Measurements from ENCODE around the gene DOCK10. TPM values are rescaled to one million over a fixed set of nuclear protein-coding genes. Genes with fewer than 3 reads are reported as not detected.

DOCK10 gene
- total and polyA plus RNA-seq, 2 experiments from 2014 or later: 1.1 to 3.2 TPM

GRCh38 chr2:224948005-224948404, 94.3 kb downstream of the DOCK10 start:
- H3K36me3 ChIP-seq (replicated peaks; ENCODE audit: insufficient read depth, low read depth): no peaks in the 10 kb centered on the region
- no peaks in the 10 kb centered on the region for H3K27me3 ChIP-seq
- no peaks in the 10 kb centered on the region for H4K20me1 ChIP-seq (ENCODE audit: insufficient read depth, poor library complexity, severe bottlenecking)
- no peaks in the 10 kb centered on the region for H3K79me2 ChIP-seq
- TF ChIP-seq CTCF (IDR thresholded peaks at IDR 0.05; ENCODE audit: poor library complexity) (no peak), EZH2phosphoT487 (IDR thresholded peaks at IDR 0.05; ENCODE audit: low read depth, severe bottlenecking, unreplicated experiment) (no peak), EZH2 (IDR thresholded peaks at IDR 0.05; ENCODE audit: borderline replicate concordance) (no peak)
- H2AFZ ChIP-seq: no peak overlapping the region
- no peak overlapping the region for H3K4me3 ChIP-seq
- no peak overlapping the region for H3K4me2 ChIP-seq
- DNase-seq (ENCODE audit: low spot score): no peak
- no peaks in the 10 kb centered on the region for H3K4me1 ChIP-seq (ENCODE audit: insufficient read depth)
- no peaks in the 10 kb centered on the region for H3K9me3 ChIP-seq (ENCODE audit: low read depth)
- no peak overlapping the region for H3K27ac ChIP-seq
- H3K9me2 ChIP-seq (replicated peaks; ENCODE audit: insufficient read depth): no peaks in the 10 kb centered on the region

- Histone ChIP-seq H3K27me3 (no peaks in the 10 kb centered on the region), H3K4me3 (no peak overlapping the region), H3K79me2 (no peaks in the 10 kb centered on the region), H4K20me1 (ENCODE audit: insufficient read depth, poor library complexity, severe bottlenecking) (no peaks in the 10 kb centered on the region), H3K4me1 (ENCODE audit: insufficient read depth) (no peaks in the 10 kb centered on the region), H2AFZ (no peak overlapping the region), H3K4me2 (no peak overlapping the region), H3K36me3 (replicated peaks; ENCODE audit: insufficient read depth, low read depth) (no peaks in the 10 kb centered on the region), H3K9me2 (replicated peaks; ENCODE audit: insufficient read depth) (no peaks in the 10 kb centered on the region), H3K27ac (no peak overlapping the region), H3K9me3 (ENCODE audit: low read depth) (no peaks in the 10 kb centered on the region)
- TF ChIP-seq CTCF (IDR thresholded peaks at IDR 0.05; ENCODE audit: poor library complexity) (no peak), EZH2phosphoT487 (IDR thresholded peaks at IDR 0.05; ENCODE audit: low read depth, severe bottlenecking, unreplicated experiment) (no peak), EZH2 (IDR thresholded peaks at IDR 0.05; ENCODE audit: borderline replicate concordance) (no peak)
- no peak for DNase-seq (ENCODE audit: low spot score)
- WGBS (ENCODE audit: low lambda C conversion rate, missing lambda C conversion rate): 82% methylated on average over 4 of the region's 4 CpGs
Measured at GRCh38 chr2:224947566-224947965, 94.7 kb downstream of the DOCK10 start.

- no peaks in the 10 kb centered on the region for H3K27me3 ChIP-seq
- H3K9me2 ChIP-seq (replicated peaks; ENCODE audit: insufficient read depth): no peaks in the 10 kb centered on the region
- 77% methylated on average over 7 of the region's 7 CpGs for WGBS (ENCODE audit: low lambda C conversion rate, missing lambda C conversion rate)
- H3K4me3 ChIP-seq: no peak overlapping the region
- H3K4me2 ChIP-seq: no peak overlapping the region
- TF ChIP-seq EZH2 (IDR thresholded peaks at IDR 0.05; ENCODE audit: borderline replicate concordance) (no peak), EZH2phosphoT487 (IDR thresholded peaks at IDR 0.05; ENCODE audit: low read depth, severe bottlenecking, unreplicated experiment) (no peak), CTCF (IDR thresholded peaks at IDR 0.05; ENCODE audit: poor library complexity) (no peak)
- H3K9me3 ChIP-seq (ENCODE audit: low read depth): no peaks in the 10 kb centered on the region
- H3K79me2 ChIP-seq: no peaks in the 10 kb centered on the region
- no peaks in the 10 kb centered on the region for H3K36me3 ChIP-seq (replicated peaks; ENCODE audit: insufficient read depth, low read depth)
- no peak overlapping the region for H3K27ac ChIP-seq
- no peaks in the 10 kb centered on the region for H3K4me1 ChIP-seq (ENCODE audit: insufficient read depth)
- H2AFZ ChIP-seq: no peak overlapping the region
- no peak for DNase-seq (ENCODE audit: low spot score)
- H4K20me1 ChIP-seq (ENCODE audit: insufficient read depth, poor library complexity, severe bottlenecking): no peaks in the 10 kb centered on the region
Measured at GRCh38 chr2:224946895-224947294, 95.4 kb downstream of the DOCK10 start.
